MM.1S (cell line): Measurements from ENCODE around the gene MAFF.
A peak's percentile ranks its signal among the peaks of the same experiment; 100 is the strongest.

ENCODE experiments used
- DNase-seq: peaks from one replicate; pipeline ENCODE4 v3.0.0-alpha.2; 2015
- H2AFZ ChIP-seq: fragments of 300-600 bp; sonication (generic); 2 replicates; pipeline ENCODE4 v1.6.0; 2016; ENCODE audit warnings: antibody characterized with exemption, low read length
- H3F3A ChIP-seq: fragments of 300-600 bp; sonication (generic); 2 replicates; pipeline ENCODE4 v1.6.1; 2016; ENCODE audit warnings: mild to moderate bottlenecking, antibody characterized with exemption, low read length, moderate library complexity, mixed read lengths; ENCODE audit not compliant: insufficient read depth
- H3K27ac ChIP-seq: fragments of 300-600 bp; sonication (generic); 2 replicates; pipeline ENCODE4 v1.5.1; 2016; ENCODE audit warnings: mild to moderate bottlenecking, low read length
- H3K27me3 ChIP-seq: fragments of 300-600 bp; sonication (generic); replicated peaks from 2 replicates; pipeline ENCODE4 v1.6.0; 2016; ENCODE audit warnings: low read length; ENCODE audit not compliant: insufficient read depth
- H3K36me3 ChIP-seq: fragments of 300-600 bp; sonication (generic); replicated peaks from 2 replicates; pipeline ENCODE4 v1.6.1; 2016; ENCODE audit warnings: mild to moderate bottlenecking, low read length, mixed read lengths; ENCODE audit not compliant: insufficient read depth
- H3K4me1 ChIP-seq: fragments of 300-600 bp; sonication (generic); 2 replicates; pipeline ENCODE4 v1.6.1; 2016; ENCODE audit warnings: low read length, mixed read lengths
- H3K4me2 ChIP-seq: fragments of 300-600 bp; sonication (generic); 2 replicates; pipeline ENCODE4 v1.6.0; 2016; ENCODE audit warnings: low read depth, low read length
- H3K4me3 ChIP-seq: fragments of 300-600 bp; sonication (generic); 2 replicates; pipeline ENCODE4 v1.5.1; 2016; ENCODE audit warnings: low read length, mixed read lengths
- H3K79me2 ChIP-seq: fragments of 300-600 bp; sonication (generic); 2 replicates; pipeline ENCODE4 v1.6.1; 2016; ENCODE audit warnings: mixed run types, low read length, mixed read lengths
- H3K9ac ChIP-seq: fragments of 300-600 bp; sonication (generic); 2 replicates; pipeline ENCODE4 v1.6.1; 2016; ENCODE audit warnings: low read length, mixed read lengths
- H3K9me2 ChIP-seq: fragments of 300-600 bp; sonication (generic); replicated peaks from 2 replicates; pipeline ENCODE4 v1.6.1; 2016; ENCODE audit warnings: mild to moderate bottlenecking, low read length, mixed read lengths; ENCODE audit not compliant: insufficient read depth
- H3K9me3 ChIP-seq: fragments of 300-600 bp; sonication (generic); replicated peaks from 2 replicates; pipeline ENCODE4 v1.6.1; 2016; ENCODE audit warnings: mild to moderate bottlenecking, low read length, mixed read lengths; ENCODE audit not compliant: insufficient read depth
- H4K20me1 ChIP-seq: fragments of 300-600 bp; sonication (generic); 2 replicates; pipeline ENCODE4 v1.6.1; 2016; ENCODE audit warnings: mild to moderate bottlenecking, low read length, moderate library complexity, mixed read lengths; ENCODE audit not compliant: insufficient read depth
- EZH2 ChIP-seq: fragments of 300-600 bp; sonication (generic); optimal IDR thresholded peaks from 2 replicates; pipeline ENCODE3; 2017; ENCODE audit warnings: low read depth, mild to moderate bottlenecking, antibody characterized with exemption, low read length, mixed read lengths
- EZH2phosphoT487 ChIP-seq: fragments of 300-600 bp; sonication (generic); IDR thresholded peaks from 2 replicates; pipeline ENCODE4 v1.6.1; 2018; ENCODE audit warnings: antibody characterized with exemption, low read length
- TF ChIP-seq, protein P1 (sequence below): fragments of 300-600 bp; sonication (generic); IDR thresholded peaks from 2 replicates; pipeline ENCODE4 v1.5.1; 2016; ENCODE audit warnings: antibody characterized with exemption, low read length, mixed read lengths

The MAFF gene

DNA sequence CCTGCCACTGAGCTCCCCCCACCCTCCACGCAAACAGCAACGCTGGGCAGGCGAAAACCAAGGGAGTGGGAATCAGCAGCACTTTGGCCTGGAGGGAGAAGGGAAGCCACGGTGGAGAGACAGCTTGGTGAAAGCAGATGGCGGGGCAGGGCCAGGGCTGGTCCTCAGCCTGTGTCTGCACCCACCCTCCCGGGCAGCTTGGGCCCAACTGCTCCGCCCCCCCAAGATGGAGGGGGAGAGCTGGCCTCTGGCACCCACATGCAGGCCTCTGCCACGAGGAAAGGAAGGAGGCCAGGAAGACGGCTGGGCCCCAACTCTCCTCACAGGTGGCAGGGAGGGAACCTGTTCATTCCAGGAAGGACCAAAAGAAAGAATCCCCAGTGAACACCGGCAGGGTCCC lies 17.8 kb downstream of the MAFF start:
- TF ChIP-seq EZH2: no peak
- H2AFZ ChIP-seq: no peak overlapping the region
- H3K9me2 ChIP-seq: no peaks in the 10 kb centered on the region
- no peaks in the 10 kb centered on the region for H3K9me3 ChIP-seq
- no peak overlapping the region for H3K9ac ChIP-seq
- peaks cover 23% of the 10 kb centered on the region for H3K4me1 ChIP-seq
- no peaks in the 10 kb centered on the region; the same call in 1 of the 2 replicates for H3K36me3 ChIP-seq
- no peaks in the 10 kb centered on the region for H3K27me3 ChIP-seq
- no peaks in the 10 kb centered on the region for H4K20me1 ChIP-seq
- no peak overlapping the region for H3K4me2 ChIP-seq
- H3K27ac ChIP-seq: peak overlapping the region; percentile 52; the same call in 1 of the 2 replicates
- peaks cover 10% of the 10 kb centered on the region; the same call in 1 of the 2 replicates for H3K79me2 ChIP-seq
- peaks cover 14% of the 10 kb centered on the region; the same call in 1 of the 2 replicates for H3F3A ChIP-seq
- H3K4me3 ChIP-seq: no peak overlapping the region
- no peak for DNase-seq

DNA sequence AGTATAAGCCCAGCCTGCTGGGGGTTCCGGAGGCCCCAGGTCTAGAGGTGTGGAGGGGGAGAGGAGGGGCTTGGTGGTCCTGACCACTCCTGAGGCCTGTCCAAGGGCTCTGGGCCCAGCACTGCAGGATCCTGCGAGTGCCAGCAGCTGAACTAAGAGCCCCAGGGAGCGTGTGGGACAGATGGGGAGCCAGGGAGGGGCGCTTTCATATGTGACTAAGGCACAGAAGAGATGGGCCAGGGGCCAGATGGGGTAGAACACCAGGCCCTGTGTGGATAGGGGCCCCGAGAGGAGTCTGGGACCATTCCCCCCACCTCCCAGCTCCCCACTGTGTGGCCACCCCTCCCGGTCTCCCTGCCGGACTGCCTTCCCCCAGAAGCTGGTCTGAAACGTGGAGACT lies 18.4 kb downstream of the MAFF start:
- Histone ChIP-seq H3K36me3 (no peaks in the 10 kb centered on the region; the same call in 1 of the 2 replicates), H2AFZ (no peak overlapping the region), H3K27me3 (no peaks in the 10 kb centered on the region), H3K79me2 (peaks cover 11% of the 10 kb centered on the region; the same call in 1 of the 2 replicates), H3K4me3 (no peak overlapping the region), H3K9me2 (no peaks in the 10 kb centered on the region), H3K4me2 (no peak overlapping the region), H3F3A (peaks cover 10% of the 10 kb centered on the region; the same call in 1 of the 2 replicates), H3K4me1 (peaks cover 21% of the 10 kb centered on the region), H4K20me1 (no peaks in the 10 kb centered on the region), H3K9me3 (no peaks in the 10 kb centered on the region), H3K27ac (peak overlapping the region; percentile 52; the same call in 1 of the 2 replicates), H3K9ac (no peak overlapping the region)
- TF ChIP-seq EZH2 (no peak), EZH2phosphoT487 (no peak)
- TF ChIP-seq, protein P1, sequence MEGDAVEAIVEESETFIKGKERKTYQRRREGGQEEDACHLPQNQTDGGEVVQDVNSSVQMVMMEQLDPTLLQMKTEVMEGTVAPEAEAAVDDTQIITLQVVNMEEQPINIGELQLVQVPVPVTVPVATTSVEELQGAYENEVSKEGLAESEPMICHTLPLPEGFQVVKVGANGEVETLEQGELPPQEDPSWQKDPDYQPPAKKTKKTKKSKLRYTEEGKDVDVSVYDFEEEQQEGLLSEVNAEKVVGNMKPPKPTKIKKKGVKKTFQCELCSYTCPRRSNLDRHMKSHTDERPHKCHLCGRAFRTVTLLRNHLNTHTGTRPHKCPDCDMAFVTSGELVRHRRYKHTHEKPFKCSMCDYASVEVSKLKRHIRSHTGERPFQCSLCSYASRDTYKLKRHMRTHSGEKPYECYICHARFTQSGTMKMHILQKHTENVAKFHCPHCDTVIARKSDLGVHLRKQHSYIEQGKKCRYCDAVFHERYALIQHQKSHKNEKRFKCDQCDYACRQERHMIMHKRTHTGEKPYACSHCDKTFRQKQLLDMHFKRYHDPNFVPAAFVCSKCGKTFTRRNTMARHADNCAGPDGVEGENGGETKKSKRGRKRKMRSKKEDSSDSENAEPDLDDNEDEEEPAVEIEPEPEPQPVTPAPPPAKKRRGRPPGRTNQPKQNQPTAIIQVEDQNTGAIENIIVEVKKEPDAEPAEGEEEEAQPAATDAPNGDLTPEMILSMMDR: no peak
- no peak for DNase-seq

DNA sequence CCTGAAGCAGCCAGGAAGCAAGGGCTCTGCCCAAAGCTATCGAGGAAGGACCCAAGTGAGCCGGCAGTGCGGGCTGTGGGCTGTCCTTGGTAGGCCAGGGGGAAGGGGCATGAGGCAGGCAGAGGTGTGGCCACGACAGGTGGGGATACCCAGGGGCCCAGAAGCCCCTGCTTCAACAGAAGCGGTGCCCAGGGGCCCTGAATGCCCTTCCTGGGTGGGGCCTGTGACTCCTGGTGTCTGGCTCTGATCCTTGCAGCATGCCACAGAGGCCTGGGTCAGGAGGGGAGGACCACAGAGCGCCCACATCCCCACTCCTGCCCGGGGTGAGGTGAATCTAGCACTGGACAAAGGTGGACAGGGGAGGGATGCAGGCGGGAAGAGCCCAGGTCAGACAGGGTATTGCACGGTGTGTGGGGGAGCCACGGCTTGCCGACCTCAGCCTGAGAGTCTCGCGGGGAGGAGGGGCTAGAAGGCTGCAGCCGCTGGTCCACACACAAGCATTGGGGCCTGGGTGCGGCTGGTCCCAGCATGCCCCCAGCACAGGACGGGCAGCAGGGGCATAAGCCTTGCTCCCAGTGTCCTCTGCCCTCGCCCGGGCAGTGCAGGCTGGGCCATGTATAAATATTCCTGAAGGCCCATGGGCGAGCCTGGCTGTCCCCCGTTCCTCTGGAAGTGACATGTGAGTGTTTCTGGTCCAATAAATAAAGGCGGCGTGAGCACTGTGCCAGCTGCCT lies 19.0 kb downstream of the MAFF start:
- Histone ChIP-seq H3K9me2 (no peaks in the 10 kb centered on the region), H3K27ac (no peak overlapping the region), H2AFZ (no peak overlapping the region), H3K4me2 (no peak overlapping the region), H3K4me1 (peaks cover 15% of the 10 kb centered on the region), H4K20me1 (no peaks in the 10 kb centered on the region), H3K9me3 (no peaks in the 10 kb centered on the region), H3K36me3 (no peaks in the 10 kb centered on the region; the same call in 1 of the 2 replicates), H3K27me3 (no peaks in the 10 kb centered on the region), H3K79me2 (peaks cover 4% of the 10 kb centered on the region; the same call in 1 of the 2 replicates), H3F3A (peaks cover 6% of the 10 kb centered on the region; the same call in 1 of the 2 replicates), H3K4me3 (no peak overlapping the region), H3K9ac (no peak overlapping the region)
- TF ChIP-seq EZH2phosphoT487 (no peak), EZH2 (no peak)
- TF ChIP-seq, protein P1: no peak
- DNase-seq: no peak

DNA sequence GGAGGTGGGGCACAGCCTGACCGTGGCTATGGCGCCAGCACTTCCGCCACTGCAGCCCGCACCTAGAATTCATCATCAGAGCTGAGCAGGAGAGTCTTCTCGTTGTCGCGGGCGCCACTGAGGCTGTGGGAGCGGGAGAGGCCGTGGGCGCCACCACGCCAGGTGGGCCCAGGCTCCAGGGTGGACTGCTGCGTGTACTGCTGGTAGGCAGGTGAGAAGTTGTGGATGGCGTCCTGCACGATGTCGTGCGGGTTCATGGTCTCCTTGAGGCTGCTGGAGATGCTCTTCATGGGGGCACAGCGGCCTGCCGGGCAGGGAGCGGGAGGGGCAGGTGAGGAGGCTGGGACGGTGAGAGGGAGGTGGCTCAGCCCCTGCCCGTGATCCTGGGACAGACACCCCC lies 19.6 kb downstream of the MAFF start:
- Histone ChIP-seq H3K9ac (no peak overlapping the region), H3K9me3 (no peaks in the 10 kb centered on the region), H3K79me2 (peaks cover 4% of the 10 kb centered on the region; the same call in 1 of the 2 replicates), H3K9me2 (no peaks in the 10 kb centered on the region), H2AFZ (no peak overlapping the region), H3K36me3 (no peaks in the 10 kb centered on the region; the same call in 1 of the 2 replicates), H3F3A (peaks cover 6% of the 10 kb centered on the region; the same call in 1 of the 2 replicates), H3K27ac (no peak overlapping the region), H3K4me3 (no peak overlapping the region), H3K4me1 (peaks cover 15% of the 10 kb centered on the region), H3K27me3 (no peaks in the 10 kb centered on the region), H4K20me1 (no peaks in the 10 kb centered on the region), H3K4me2 (no peak overlapping the region)
- DNase-seq: no peak
- no peak for TF ChIP-seq EZH2phosphoT487
- TF ChIP-seq, protein P1: no peak
- TF ChIP-seq EZH2: no peak
